ENCODE results near the gene HSPA4. TPM values are rescaled to one million over a fixed set of nuclear protein-coding genes. Genes with fewer than 3 reads are reported as not detected.

The HSPA4 gene
- total and polyA plus RNA-seq, 2 of the 13 experiments (the other 11 are each of a cell fraction or from before 2014, with no cell fraction given), result 36.6 to 231 TPM

- TF ChIP-seq ATF6 (CRISPR knock-in tag; conservative IDR thresholded peaks at IDR 0.05), result no peak
- TF ChIP-seq MED8 (CRISPR knock-in tag; IDR thresholded peaks at IDR 0.05; ENCODE audit: insufficient replicate concordance), result peak; percentile 71
- TF ChIP-seq ZNF883 (CRISPR knock-in tag; IDR thresholded peaks at IDR 0.05; ENCODE audit: not compliant biosample characterization), result peak; percentile 85
- no peak for TF ChIP-seq NFE2L1 (CRISPR knock-in tag; IDR thresholded peaks at IDR 0.05; ENCODE audit: borderline replicate concordance)
- no peak; the same call in 1 of the 2 replicates for TF ChIP-seq MTF2 (CRISPR knock-in tag; IDR thresholded peaks at IDR 0.05; ENCODE audit: borderline replicate concordance)
- no peak; the same call in 1 of the 2 replicates for TF ChIP-seq SOX5 (CRISPR knock-in tag; IDR thresholded peaks at IDR 0.05; ENCODE audit: borderline replicate concordance)
- no peak for TF ChIP-seq ZFP62 (CRISPR knock-in tag; IDR thresholded peaks at IDR 0.05)
- TF ChIP-seq SALL2 (CRISPR knock-in tag; IDR thresholded peaks at IDR 0.05), result peak; percentile 73
- TF ChIP-seq, protein P1, sequence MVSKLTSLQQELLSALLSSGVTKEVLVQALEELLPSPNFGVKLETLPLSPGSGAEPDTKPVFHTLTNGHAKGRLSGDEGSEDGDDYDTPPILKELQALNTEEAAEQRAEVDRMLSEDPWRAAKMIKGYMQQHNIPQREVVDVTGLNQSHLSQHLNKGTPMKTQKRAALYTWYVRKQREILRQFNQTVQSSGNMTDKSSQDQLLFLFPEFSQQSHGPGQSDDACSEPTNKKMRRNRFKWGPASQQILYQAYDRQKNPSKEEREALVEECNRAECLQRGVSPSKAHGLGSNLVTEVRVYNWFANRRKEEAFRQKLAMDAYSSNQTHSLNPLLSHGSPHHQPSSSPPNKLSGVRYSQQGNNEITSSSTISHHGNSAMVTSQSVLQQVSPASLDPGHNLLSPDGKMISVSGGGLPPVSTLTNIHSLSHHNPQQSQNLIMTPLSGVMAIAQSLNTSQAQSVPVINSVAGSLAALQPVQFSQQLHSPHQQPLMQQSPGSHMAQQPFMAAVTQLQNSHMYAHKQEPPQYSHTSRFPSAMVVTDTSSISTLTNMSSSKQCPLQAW (CRISPR knock-in tag; IDR thresholded peaks at IDR 0.05), result peak; percentile 85
- 0 out of 2 replicates have a peak, but pooled peaks have one; percentile 33 for TF ChIP-seq PAXIP1 (CRISPR knock-in tag; conservative IDR thresholded peaks at IDR 0.05)
- peak; percentile 23; the same call in 1 of the 2 replicates for TF ChIP-seq MAZ (IDR thresholded peaks at IDR 0.05; ENCODE audit: borderline replicate concordance, low read depth, low read length)
- peak; percentile 21; the same call in 1 of the 2 replicates for TF ChIP-seq MAZ (CRISPR knock-in tag; IDR thresholded peaks at IDR 0.05; ENCODE audit: low read depth)
- 0 out of 2 replicates have a peak, but pooled peaks have one; percentile 37 for TF ChIP-seq ZNF839 (CRISPR knock-in tag; IDR thresholded peaks at IDR 0.05; ENCODE audit: borderline replicate concordance)
- TF ChIP-seq ZNF646 (CRISPR knock-in tag; IDR thresholded peaks at IDR 0.05), result no peak; the same call in 1 of the 2 replicates
Measured at GRCh38 chr5:133051542-133052316, at the start of gene HSPA4 (continued).
